ENCODE results near the gene RASA1.

Gene RASA1

DNA sequence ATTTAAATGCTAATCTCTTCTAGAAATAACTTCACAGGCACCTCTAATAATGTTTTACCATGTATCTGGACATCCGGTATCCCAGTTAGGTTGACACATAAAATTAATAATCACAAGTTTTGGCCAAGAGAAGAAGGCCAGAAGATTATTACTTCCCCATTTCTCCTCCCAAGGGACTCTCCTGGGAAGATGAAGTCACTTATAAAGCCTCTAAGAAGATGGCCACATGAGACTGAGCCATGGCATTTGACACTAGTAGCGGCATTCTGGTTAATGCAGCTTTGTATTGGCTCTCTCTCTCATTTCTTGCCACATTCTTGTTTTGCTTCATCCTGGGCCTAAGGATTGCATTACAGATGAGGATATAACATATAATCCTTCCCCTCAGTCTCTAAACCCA is 34.5 kb upstream of the RASA1 start:
- no peak overlapping the region for H2AFZ ChIP-seq (ENCODE audit: low read length)
- TF ChIP-seq, protein P1, sequence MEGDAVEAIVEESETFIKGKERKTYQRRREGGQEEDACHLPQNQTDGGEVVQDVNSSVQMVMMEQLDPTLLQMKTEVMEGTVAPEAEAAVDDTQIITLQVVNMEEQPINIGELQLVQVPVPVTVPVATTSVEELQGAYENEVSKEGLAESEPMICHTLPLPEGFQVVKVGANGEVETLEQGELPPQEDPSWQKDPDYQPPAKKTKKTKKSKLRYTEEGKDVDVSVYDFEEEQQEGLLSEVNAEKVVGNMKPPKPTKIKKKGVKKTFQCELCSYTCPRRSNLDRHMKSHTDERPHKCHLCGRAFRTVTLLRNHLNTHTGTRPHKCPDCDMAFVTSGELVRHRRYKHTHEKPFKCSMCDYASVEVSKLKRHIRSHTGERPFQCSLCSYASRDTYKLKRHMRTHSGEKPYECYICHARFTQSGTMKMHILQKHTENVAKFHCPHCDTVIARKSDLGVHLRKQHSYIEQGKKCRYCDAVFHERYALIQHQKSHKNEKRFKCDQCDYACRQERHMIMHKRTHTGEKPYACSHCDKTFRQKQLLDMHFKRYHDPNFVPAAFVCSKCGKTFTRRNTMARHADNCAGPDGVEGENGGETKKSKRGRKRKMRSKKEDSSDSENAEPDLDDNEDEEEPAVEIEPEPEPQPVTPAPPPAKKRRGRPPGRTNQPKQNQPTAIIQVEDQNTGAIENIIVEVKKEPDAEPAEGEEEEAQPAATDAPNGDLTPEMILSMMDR (IDR thresholded peaks at IDR 0.05; ENCODE audit: low read length), result no peak
- no peak for TF ChIP-seq EZH2 (IDR thresholded peaks at IDR 0.05; ENCODE audit: borderline replicate concordance, low read length)
- H3K4me2 ChIP-seq (ENCODE audit: low read length), result no peak overlapping the region
- no peaks in the 10 kb centered on the region for H3K79me2 ChIP-seq (ENCODE audit: insufficient read depth, low read length)
- H3K4me3 ChIP-seq (ENCODE audit: low read depth, low read length, poor library complexity, severe bottlenecking), result no peak overlapping the region
- H3K4me1 ChIP-seq (ENCODE audit: insufficient read depth, low read length, severe bottlenecking), result no peaks in the 10 kb centered on the region
- no peaks in the 10 kb centered on the region for H3K9me2 ChIP-seq (ENCODE audit: low read depth, low read length)
- no peak overlapping the region for H3K27ac ChIP-seq (ENCODE audit: low read depth, low read length, poor library complexity, severe bottlenecking)
- H4K20me1 ChIP-seq (ENCODE audit: insufficient read depth, low read length), result no peaks in the 10 kb centered on the region
- H3F3A ChIP-seq (ENCODE audit: insufficient read depth, low read length), result no peaks in the 10 kb centered on the region; the same call in 1 of the 2 replicates
- no peaks in the 10 kb centered on the region for H3K9me3 ChIP-seq (ENCODE audit: low read length)
- no peaks in the 10 kb centered on the region for H3K36me3 ChIP-seq (ENCODE audit: insufficient read depth, low read length)
- H3K27me3 ChIP-seq (ENCODE audit: insufficient read depth, low read length), result no peaks in the 10 kb centered on the region
- no peak overlapping the region for H3K9ac ChIP-seq (ENCODE audit: low read length)

DNA sequence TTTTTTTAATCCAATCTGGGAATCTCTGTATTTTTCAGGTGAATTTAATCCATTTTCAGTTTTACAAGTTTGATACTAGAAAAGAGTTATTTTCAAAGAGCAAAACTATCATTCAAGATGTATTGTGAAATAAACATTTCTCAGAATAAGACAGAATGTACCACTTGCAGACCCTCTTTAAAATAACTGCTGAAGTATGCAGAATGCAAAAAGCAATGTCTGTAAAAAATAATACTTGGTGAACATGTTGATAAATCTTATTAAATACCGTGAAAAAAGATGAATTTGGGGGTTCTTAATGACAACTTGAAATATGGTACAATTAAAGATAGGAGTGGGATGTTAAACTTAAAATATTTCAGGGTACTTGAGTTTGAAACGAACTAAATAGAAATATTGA is 26.1 kb upstream of the RASA1 start:
- Histone ChIP-seq H3K9ac (ENCODE audit: low read length) (no peak overlapping the region), H3K9me3 (ENCODE audit: low read length) (no peaks in the 10 kb centered on the region), H3K27me3 (ENCODE audit: insufficient read depth, low read length) (no peaks in the 10 kb centered on the region), H3K4me3 (ENCODE audit: low read depth, low read length, poor library complexity, severe bottlenecking) (no peak overlapping the region), H3K4me2 (ENCODE audit: low read length) (no peak overlapping the region), H3K36me3 (ENCODE audit: insufficient read depth, low read length) (no peaks in the 10 kb centered on the region), H3K4me1 (ENCODE audit: insufficient read depth, low read length, severe bottlenecking) (peaks cover 21% of the 10 kb centered on the region), H4K20me1 (ENCODE audit: insufficient read depth, low read length) (no peaks in the 10 kb centered on the region), H3K27ac (ENCODE audit: low read depth, low read length, poor library complexity, severe bottlenecking) (no peak overlapping the region), H3K79me2 (ENCODE audit: insufficient read depth, low read length) (no peaks in the 10 kb centered on the region), H3K9me2 (ENCODE audit: low read depth, low read length) (no peaks in the 10 kb centered on the region), H3F3A (ENCODE audit: insufficient read depth, low read length) (no peaks in the 10 kb centered on the region; the same call in 1 of the 2 replicates), H2AFZ (ENCODE audit: low read length) (no peak overlapping the region)
- TF ChIP-seq, protein P1 (IDR thresholded peaks at IDR 0.05; ENCODE audit: low read length), result no peak
- no peak for TF ChIP-seq EZH2 (IDR thresholded peaks at IDR 0.05; ENCODE audit: borderline replicate concordance, low read length)

DNA sequence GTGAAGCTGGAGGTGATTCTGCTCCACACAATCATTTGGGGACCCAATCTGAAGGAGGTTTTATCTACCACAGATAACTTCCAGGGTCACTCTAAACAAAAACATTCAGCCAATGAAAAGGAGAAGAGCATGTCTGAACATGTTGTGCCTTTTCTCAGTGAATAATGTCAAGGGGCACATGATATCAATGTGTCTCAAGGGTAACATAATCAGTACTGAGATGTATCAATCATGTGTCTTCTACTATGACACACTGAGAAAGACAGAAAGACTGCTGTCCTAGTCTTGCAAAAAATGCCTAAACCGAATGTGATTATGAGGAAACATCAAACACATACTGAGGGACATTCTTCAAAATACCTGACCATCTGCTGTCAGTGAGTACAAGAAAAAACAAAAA is 25.4 kb upstream of the RASA1 start:
- TF ChIP-seq, protein P1 (IDR thresholded peaks at IDR 0.05; ENCODE audit: low read length), result no peak
- H4K20me1 ChIP-seq (ENCODE audit: insufficient read depth, low read length), result no peaks in the 10 kb centered on the region
- no peaks in the 10 kb centered on the region for H3K9me3 ChIP-seq (ENCODE audit: low read length)
- H3K79me2 ChIP-seq (ENCODE audit: insufficient read depth, low read length), result no peaks in the 10 kb centered on the region
- H3K9me2 ChIP-seq (ENCODE audit: low read depth, low read length), result no peaks in the 10 kb centered on the region
- no peaks in the 10 kb centered on the region for H3K36me3 ChIP-seq (ENCODE audit: insufficient read depth, low read length)
- H3K4me2 ChIP-seq (ENCODE audit: low read length), result no peak overlapping the region
- no peak overlapping the region for H2AFZ ChIP-seq (ENCODE audit: low read length)
- no peaks in the 10 kb centered on the region for H3K27me3 ChIP-seq (ENCODE audit: insufficient read depth, low read length)
- no peak overlapping the region for H3K27ac ChIP-seq (ENCODE audit: low read depth, low read length, poor library complexity, severe bottlenecking)
- H3F3A ChIP-seq (ENCODE audit: insufficient read depth, low read length), result no peaks in the 10 kb centered on the region; the same call in 1 of the 2 replicates
- H3K4me1 ChIP-seq (ENCODE audit: insufficient read depth, low read length, severe bottlenecking), result peaks cover 23% of the 10 kb centered on the region
- H3K9ac ChIP-seq (ENCODE audit: low read length), result no peak overlapping the region
- H3K4me3 ChIP-seq (ENCODE audit: low read depth, low read length, poor library complexity, severe bottlenecking), result no peak overlapping the region

Data from OCI-LY1 (cell line).